Peyer's patch (tissue), 4 donors: ENCODE data around the gene CACNA1A. TPM values are rescaled to one million over a fixed set of nuclear protein-coding genes. Genes with fewer than 3 reads are reported as not detected.

Source experiments
- DNase-seq, 3 donors: peaks; one replicate each; pipeline ENCODE4 v3.0.0-alpha.2; 2017 to 2019
- H3K27ac ChIP-seq, 4 donors: fragments of 200-600 bp; sonication (generic); one replicate each; pipeline ENCODE4 v1.5.1; 2016 to 2019
- H3K27me3 ChIP-seq, 2 donors: fragments of 200-600 bp; sonication (generic); one replicate each; pipeline ENCODE4 v1.5.1; 2019
- H3K36me3 ChIP-seq, 3 donors: fragments of 200-600 bp; sonication (generic); one replicate each; pipeline ENCODE4 v1.5.1; 2016 to 2019
- H3K4me1 ChIP-seq, 4 donors: fragments of 200-600 bp; sonication (generic); one replicate each; pipeline ENCODE4 v1.5.1; 2016 to 2019
- H3K4me3 ChIP-seq, 4 donors: fragments of 200-600 bp; sonication (generic); 1 replicate in 3 of 4; 2 replicates in 1 of 4; pipeline ENCODE4 v1.5.1; 2016 to 2019; ENCODE audit warnings: mild to moderate bottlenecking in 1 of 4
- H3K9me3 ChIP-seq, 4 donors: fragments of 200-600 bp; sonication (generic); one replicate each; pipeline ENCODE4 v1.5.1; 2016 to 2019; ENCODE audit warnings: mild to moderate bottlenecking in 1 of 4
- CTCF ChIP-seq, 6 experiments: fragments of 450-650 bp in 4 of 6; fragments of 200-600 bp in 2 of 6; sonication (generic) in 1 of 6; IDR thresholded peaks; one replicate each; pipeline ENCODE4 v1.5.1; 2017 to 2019; ENCODE audit warnings: antibody characterized with exemption in 6 of 6, mild to moderate bottlenecking in 3 of 6, moderate library complexity in 1 of 6
- POLR2A ChIP-seq, 2 donors: fragments of 450-650 bp; IDR thresholded peaks; one replicate each; pipeline ENCODE4 v1.5.1; 2017; ENCODE audit warnings: antibody characterized with exemption in 2 of 2, mild to moderate bottlenecking in 2 of 2, moderate library complexity in 2 of 2
- total RNA-seq, 4 donors: library from RNA; depleted of rRNA; stranded (reverse); fragments of >200 nt; gene quantifications; one replicate each; pipeline ENCODE4 v1.1.0, GENCODE V29; 2016

CACNA1A gene
- total RNA-seq, 4 donors from 2014 or later: 16.8 to 25.7 (median 21.7) TPM

DNA sequence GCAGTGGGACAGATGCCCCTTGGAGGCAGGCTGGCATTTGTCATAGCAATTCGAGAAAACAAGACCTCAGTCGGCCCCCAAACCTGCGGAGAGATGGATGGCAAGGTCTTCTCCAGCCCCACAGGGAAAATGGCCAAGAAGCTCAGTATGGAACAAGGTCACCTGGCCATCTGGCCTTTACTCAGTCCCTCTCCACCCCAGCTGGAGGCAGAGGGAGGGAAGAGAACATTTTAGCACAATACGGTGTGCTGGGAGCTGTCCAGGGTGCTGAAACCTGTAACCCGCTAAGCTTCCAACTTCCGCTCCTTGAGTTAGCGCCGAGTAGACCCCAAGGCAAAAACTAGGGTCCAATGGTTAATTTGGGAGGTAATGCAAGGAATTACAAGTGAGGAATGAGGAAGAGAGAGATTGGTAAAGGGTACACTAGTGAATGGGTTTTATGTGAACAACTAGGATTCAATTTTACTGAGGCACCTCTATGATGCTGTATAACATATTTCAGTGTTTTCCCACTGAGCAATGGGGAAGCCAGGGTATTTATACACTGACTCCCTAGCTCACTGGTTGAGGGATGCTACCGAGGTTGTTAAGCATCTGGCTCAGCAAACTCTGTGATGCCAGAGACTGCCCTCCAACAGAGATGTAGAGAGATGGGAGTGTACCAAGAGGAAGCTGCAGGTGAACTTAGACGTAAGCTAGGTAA, 64.3 kb downstream of the CACNA1A start:
- no peak overlapping the region for H3K27ac ChIP-seq
- no peaks in the 10 kb centered on the region for H3K4me1 ChIP-seq
- no peaks in the 10 kb centered on the region for H3K27me3 ChIP-seq
- DNase-seq: peak in 1 of 3 donors; percentile 50
- TF ChIP-seq CTCF (IDR thresholded peaks at IDR 0.05): no peak
- TF ChIP-seq POLR2A (IDR thresholded peaks at IDR 0.05): no peak
- no peaks in the 10 kb centered on the region for H3K36me3 ChIP-seq
- no peak overlapping the region for H3K4me3 ChIP-seq
- H3K9me3 ChIP-seq: no peaks in the 10 kb centered on the region

GRCh38 chr19:13437919-13438618, 68.2 kb downstream of the CACNA1A start:
- no peak overlapping the region for H3K4me3 ChIP-seq
- H3K27ac ChIP-seq: no peak overlapping the region
- H3K27me3 ChIP-seq: no peaks in the 10 kb centered on the region
- TF ChIP-seq POLR2A (IDR thresholded peaks at IDR 0.05) (no peak), CTCF (IDR thresholded peaks at IDR 0.05) (no peak)
- H3K9me3 ChIP-seq: no peaks in the 10 kb centered on the region
- no peaks in the 10 kb centered on the region for H3K4me1 ChIP-seq
- DNase-seq: no peak
- H3K36me3 ChIP-seq: no peaks in the 10 kb centered on the region

GRCh38 chr19:13436352-13436751, 69.9 kb downstream of the CACNA1A start:
- DNase-seq: no peak
- Histone ChIP-seq H3K27ac (no peak overlapping the region), H3K4me3 (no peak overlapping the region), H3K36me3 (no peaks in the 10 kb centered on the region), H3K27me3 (no peaks in the 10 kb centered on the region), H3K4me1 (no peaks in the 10 kb centered on the region), H3K9me3 (no peaks in the 10 kb centered on the region)
- TF ChIP-seq POLR2A (IDR thresholded peaks at IDR 0.05): no peak
- no peak for TF ChIP-seq CTCF (IDR thresholded peaks at IDR 0.05)

GRCh38 chr19:13430790-13431582, 75.3 kb downstream of the CACNA1A start:
- DNase-seq: peak in 2 of 3 donors; percentile 56 to 58
- Histone ChIP-seq H3K9me3 (peaks cover 0 to 3% (median 0%) of the 10 kb centered on the region in 4 donors), H3K27me3 (no peaks in the 10 kb centered on the region), H3K36me3 (no peaks in the 10 kb centered on the region), H3K4me1 (no peaks in the 10 kb centered on the region), H3K4me3 (no peak overlapping the region), H3K27ac (no peak overlapping the region)
- peak in 5 of 6 experiments; percentile 9 to 59 (median 48) for TF ChIP-seq CTCF (IDR thresholded peaks at IDR 0.05)
- TF ChIP-seq POLR2A (IDR thresholded peaks at IDR 0.05): no peak

GRCh38 chr19:13429563-13429962, 76.7 kb downstream of the CACNA1A start:
- TF ChIP-seq CTCF (IDR thresholded peaks at IDR 0.05) (no peak), POLR2A (IDR thresholded peaks at IDR 0.05) (no peak)
- Histone ChIP-seq H3K4me3 (no peak overlapping the region), H3K27ac (no peak overlapping the region), H3K9me3 (peaks cover 0 to 14% (median 2%) of the 10 kb centered on the region in 4 donors), H3K4me1 (no peaks in the 10 kb centered on the region), H3K27me3 (no peaks in the 10 kb centered on the region), H3K36me3 (no peaks in the 10 kb centered on the region)
- no peak for DNase-seq
